ENCODE measurements around the gene PLBD2.
A peak's percentile ranks its signal among the peaks of the same experiment; 100 is the strongest.

The PLBD2 gene

DNA sequence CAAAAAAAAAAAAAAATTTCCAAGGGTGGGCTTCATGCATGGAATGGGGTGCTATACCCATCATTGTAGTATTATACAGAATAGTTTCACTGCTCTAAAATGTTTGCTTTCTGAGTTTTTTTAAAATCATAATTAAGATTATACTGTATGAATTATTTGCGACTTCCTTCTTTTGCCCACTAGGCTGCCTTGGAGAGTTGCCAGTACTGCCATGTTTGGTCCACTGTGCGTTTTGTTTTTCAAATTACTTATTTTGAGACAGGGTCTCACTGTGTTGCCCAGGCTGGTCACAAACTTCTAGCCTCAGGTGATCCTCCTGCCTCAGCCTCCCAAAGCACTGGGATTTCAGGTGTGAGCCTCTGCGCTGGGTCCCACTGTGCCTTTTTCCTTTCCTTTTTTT lies 19.9 kb downstream of the PLBD2 start:
- peak; percentile 33 to 71 (median 67) for DNase-seq
- CTCF ChIA-PET, result interaction anchor here (1.0 kb wide), 1 partner anchor 15 kb away, joined by 3 read pairs; no protein-coding TSS in a partner anchor
- H3K4me3 ChIP-seq (ENCODE audit: control insufficient read depth in 1 of 7, extremely low read depth in 1 of 7, insufficient read depth in 4 of 7, low read depth in 2 of 7, low read length in 6 of 7), result no peak overlapping the region
- no peaks in the 10 kb centered on the region for H3K9me3 ChIP-seq (ENCODE audit: control extremely low read depth in 1 of 5, control insufficient read depth in 4 of 5, insufficient read depth in 2 of 5, low read depth in 1 of 5, low read length in 4 of 5)
- no peaks in the 10 kb centered on the region for H3K27me3 ChIP-seq (replicated peaks in 2 of 5; ENCODE audit: control insufficient read depth in 4 of 5, insufficient read depth in 5 of 5, low read length in 4 of 5)
- H3K4me1 ChIP-seq (ENCODE audit: control extremely low read depth in 1 of 4, control insufficient read depth in 4 of 4, insufficient read depth in 4 of 4, low read length in 3 of 4), result peaks cover 0 to 3% (median 0%) of the 10 kb centered on the region in 4 experiments
- peaks cover 0 to 26% (median 9%) of the 10 kb centered on the region in 4 experiments for H3K36me3 ChIP-seq (ENCODE audit: control insufficient read depth in 4 of 4, insufficient read depth in 4 of 4, low read length in 3 of 4)
- 0% methylated on average over 1 of the region's 3 CpGs for WGBS (ENCODE audit: insufficient coverage)
- POLR2A ChIA-PET, result no interaction called here
- no peak overlapping the region for H3K27ac ChIP-seq (ENCODE audit: insufficient read depth in 1 of 2, low read depth in 1 of 2, low read length in 2 of 2, poor library complexity in 1 of 2, severe bottlenecking in 2 of 2)

DNA sequence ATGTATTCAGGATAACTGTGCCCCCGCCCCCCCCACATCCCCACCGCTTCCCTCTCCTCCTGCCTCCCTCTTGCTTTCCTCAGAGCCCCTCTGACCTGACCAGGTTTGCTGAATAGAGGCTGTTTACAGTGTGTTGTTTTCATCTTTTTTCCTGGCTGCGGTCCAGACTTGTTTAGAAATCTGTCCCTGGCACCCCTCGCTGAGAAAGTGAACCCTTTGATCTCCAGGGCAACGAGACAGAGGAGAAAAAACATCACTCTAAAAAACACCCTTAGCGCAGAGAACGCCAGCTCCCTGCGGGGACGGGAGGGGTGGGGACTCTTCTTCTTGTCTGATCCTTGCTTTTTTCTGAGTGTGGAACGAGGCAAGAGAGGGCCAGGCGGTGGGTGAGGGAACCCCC lies 22.8 kb downstream of the PLBD2 start:
- Histone ChIP-seq H3K36me3 (ENCODE audit: control insufficient read depth in 4 of 4, insufficient read depth in 4 of 4, low read length in 3 of 4) (peaks cover 0 to 24% (median 6%) of the 10 kb centered on the region in 4 experiments), H3K9me3 (ENCODE audit: control extremely low read depth in 1 of 5, control insufficient read depth in 4 of 5, insufficient read depth in 2 of 5, low read depth in 1 of 5, low read length in 4 of 5) (no peaks in the 10 kb centered on the region), H3K27ac (ENCODE audit: insufficient read depth in 1 of 2, low read depth in 1 of 2, low read length in 2 of 2, poor library complexity in 1 of 2, severe bottlenecking in 2 of 2) (no peak overlapping the region), H3K4me1 (ENCODE audit: control extremely low read depth in 1 of 4, control insufficient read depth in 4 of 4, insufficient read depth in 4 of 4, low read length in 3 of 4) (peaks cover 0 to 3% (median 0%) of the 10 kb centered on the region in 4 experiments), H3K4me3 (ENCODE audit: control insufficient read depth in 1 of 7, extremely low read depth in 1 of 7, insufficient read depth in 4 of 7, low read depth in 2 of 7, low read length in 6 of 7) (no peak overlapping the region), H3K27me3 (replicated peaks in 2 of 5; ENCODE audit: control insufficient read depth in 4 of 5, insufficient read depth in 5 of 5, low read length in 4 of 5) (no peaks in the 10 kb centered on the region)
- POLR2A ChIA-PET, result no interaction called here
- CTCF ChIA-PET, result no interaction called here
- no peak for DNase-seq
- 97% methylated on average over 6 of the region's 11 CpGs for WGBS (ENCODE audit: insufficient coverage)

DNA sequence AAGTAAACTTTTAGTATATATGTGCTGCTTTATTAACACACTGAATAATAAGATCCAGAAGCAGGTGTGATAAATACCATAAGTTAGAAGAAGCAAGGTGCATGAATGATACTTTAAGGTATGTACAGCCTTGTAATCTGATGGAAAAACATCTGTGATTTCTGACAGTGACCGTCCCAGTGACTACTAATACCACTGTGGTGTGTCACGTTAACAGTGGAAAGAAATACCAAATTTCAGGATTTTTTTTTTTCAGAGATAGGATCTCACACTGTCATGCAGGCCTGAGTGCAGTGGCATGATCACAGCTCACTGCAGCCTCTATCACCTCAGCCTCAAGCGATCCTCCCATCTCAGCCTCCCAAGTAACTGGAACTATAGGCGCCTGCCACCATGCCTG lies 23.8 kb downstream of the PLBD2 start:
- DNase-seq, result no peak
- no peaks in the 10 kb centered on the region for H3K27me3 ChIP-seq (replicated peaks in 2 of 5; ENCODE audit: control insufficient read depth in 4 of 5, insufficient read depth in 5 of 5, low read length in 4 of 5)
- no peak overlapping the region for H3K27ac ChIP-seq (ENCODE audit: insufficient read depth in 1 of 2, low read depth in 1 of 2, low read length in 2 of 2, poor library complexity in 1 of 2, severe bottlenecking in 2 of 2)
- H3K36me3 ChIP-seq (ENCODE audit: control insufficient read depth in 4 of 4, insufficient read depth in 4 of 4, low read length in 3 of 4), result peaks cover 0 to 26% (median 8%) of the 10 kb centered on the region in 4 experiments
- ChIA-PET POLR2A (no interaction called here), CTCF (interaction anchor here (1.9 kb wide), 1 partner anchor 12 kb away, joined by 4 read pairs; no protein-coding TSS in a partner anchor)
- 100% methylated on average over 3 of the region's 4 CpGs for WGBS (ENCODE audit: insufficient coverage)
- H3K4me1 ChIP-seq (ENCODE audit: control extremely low read depth in 1 of 4, control insufficient read depth in 4 of 4, insufficient read depth in 4 of 4, low read length in 3 of 4), result peaks cover 0 to 3% (median 0%) of the 10 kb centered on the region in 4 experiments
- no peak overlapping the region for H3K4me3 ChIP-seq (ENCODE audit: control insufficient read depth in 1 of 7, extremely low read depth in 1 of 7, insufficient read depth in 4 of 7, low read depth in 2 of 7, low read length in 6 of 7)
- H3K9me3 ChIP-seq (ENCODE audit: control extremely low read depth in 1 of 5, control insufficient read depth in 4 of 5, insufficient read depth in 2 of 5, low read depth in 1 of 5, low read length in 4 of 5), result no peaks in the 10 kb centered on the region

DNA sequence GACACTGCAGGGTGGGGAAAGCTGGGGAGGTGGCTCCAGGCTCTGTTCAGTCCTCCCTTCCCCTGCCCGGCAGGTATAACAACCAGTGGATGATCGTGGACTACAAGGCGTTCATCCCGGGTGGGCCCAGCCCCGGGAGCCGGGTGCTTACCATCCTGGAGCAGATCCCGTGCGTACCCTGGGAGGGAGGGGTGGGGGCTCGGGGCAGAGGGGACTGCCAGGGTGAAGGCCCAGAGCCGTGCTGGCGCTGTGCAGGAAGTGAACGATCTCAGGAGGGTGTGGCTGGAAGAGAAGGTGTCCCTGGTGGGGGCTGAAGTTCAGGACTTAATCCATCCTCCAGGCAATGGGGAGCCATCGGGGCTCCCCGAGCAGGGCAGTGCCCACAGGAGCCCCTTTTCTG lies 26.4 kb downstream of the PLBD2 start:
- H3K9me3 ChIP-seq (ENCODE audit: control extremely low read depth in 1 of 5, control insufficient read depth in 4 of 5, insufficient read depth in 2 of 5, low read depth in 1 of 5, low read length in 4 of 5), result no peaks in the 10 kb centered on the region
- H3K27me3 ChIP-seq (replicated peaks in 2 of 5; ENCODE audit: control insufficient read depth in 4 of 5, insufficient read depth in 5 of 5, low read length in 4 of 5), result no peaks in the 10 kb centered on the region
- no peak overlapping the region for H3K27ac ChIP-seq (ENCODE audit: insufficient read depth in 1 of 2, low read depth in 1 of 2, low read length in 2 of 2, poor library complexity in 1 of 2, severe bottlenecking in 2 of 2)
- H3K4me1 ChIP-seq (ENCODE audit: control extremely low read depth in 1 of 4, control insufficient read depth in 4 of 4, insufficient read depth in 4 of 4, low read length in 3 of 4), result no peaks in the 10 kb centered on the region
- H3K36me3 ChIP-seq (ENCODE audit: control insufficient read depth in 4 of 4, insufficient read depth in 4 of 4, low read length in 3 of 4), result peaks cover 0 to 29% (median 16%) of the 10 kb centered on the region in 4 experiments
- no peak overlapping the region for H3K4me3 ChIP-seq (ENCODE audit: control insufficient read depth in 1 of 7, extremely low read depth in 1 of 7, insufficient read depth in 4 of 7, low read depth in 2 of 7, low read length in 6 of 7)
- WGBS (ENCODE audit: insufficient coverage), result 93% methylated on average over 10 of the region's 14 CpGs
- ChIA-PET POLR2A (no interaction called here), CTCF (no interaction called here)
- no peak for DNase-seq

DNA sequence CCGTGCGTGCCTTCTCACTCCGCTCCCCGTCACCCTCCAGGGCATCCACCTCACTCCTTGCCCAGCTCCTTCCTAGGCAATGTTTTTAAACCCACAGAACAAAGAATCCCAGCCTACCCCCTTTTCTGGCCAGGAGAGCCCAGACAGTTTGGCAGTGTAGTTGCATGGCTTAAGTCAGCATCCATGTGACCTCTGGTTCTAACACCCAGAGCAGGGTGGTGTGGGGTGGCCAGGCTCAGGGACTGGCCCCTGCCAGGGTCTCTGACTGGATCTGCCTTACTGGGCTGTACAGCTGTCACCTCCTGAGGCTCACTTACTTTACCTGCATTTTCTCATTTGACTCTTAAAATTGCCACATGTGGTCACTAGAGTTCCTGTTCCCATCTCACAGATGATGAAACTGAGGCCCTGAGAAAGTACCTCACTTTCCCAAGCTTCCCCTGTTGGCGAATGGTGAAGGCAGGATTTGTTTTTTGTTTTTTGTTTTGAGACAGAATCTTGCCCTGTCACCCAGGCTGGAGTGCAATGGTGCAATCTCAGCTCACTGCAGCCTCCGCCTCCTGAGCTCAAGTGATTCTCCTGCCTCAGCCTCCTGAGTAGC lies 27.0 kb downstream of the PLBD2 start:
- CTCF ChIA-PET, result interaction anchor here (2.6 kb wide), 1 partner anchor 40 kb away, joined by 8 read pairs; no protein-coding TSS in a partner anchor

DNA sequence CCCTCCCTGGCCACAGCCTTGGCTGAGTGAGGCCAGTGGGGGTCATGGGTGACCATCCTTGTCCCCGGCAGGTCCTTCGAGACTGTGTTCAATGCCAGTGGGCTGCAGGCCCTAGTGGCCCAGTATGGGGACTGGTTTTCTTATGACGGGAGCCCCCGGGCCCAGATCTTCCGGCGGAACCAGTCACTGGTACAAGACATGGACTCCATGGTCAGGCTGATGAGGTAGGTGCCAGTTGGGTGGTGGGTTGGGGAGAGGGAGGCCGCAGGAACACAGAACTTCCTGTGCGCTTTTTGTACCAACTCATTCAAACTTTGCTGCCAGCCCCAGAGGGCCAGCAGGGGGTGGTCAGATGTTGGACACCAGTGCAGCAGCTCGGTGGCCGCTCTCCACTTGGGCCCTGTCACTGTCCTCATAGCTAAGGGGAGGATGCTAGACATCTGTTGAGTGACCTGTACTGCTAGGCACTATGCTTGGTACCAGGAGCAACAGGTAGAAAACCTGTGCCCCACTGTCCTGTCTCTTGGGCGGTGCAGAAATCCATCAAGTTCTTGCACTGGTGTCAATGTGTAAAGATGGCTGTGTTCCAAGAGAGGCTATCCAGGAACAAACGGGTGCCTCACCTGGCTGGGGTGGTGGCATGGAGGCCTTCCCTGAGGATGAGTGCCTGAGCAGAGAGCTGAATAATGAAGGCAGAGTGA lies 28.6 kb downstream of the PLBD2 start:
- no peak overlapping the region for H3K27ac ChIP-seq (ENCODE audit: insufficient read depth in 1 of 2, low read depth in 1 of 2, low read length in 2 of 2, poor library complexity in 1 of 2, severe bottlenecking in 2 of 2)
- CTCF ChIA-PET, result interaction anchor here (2.6 kb wide), 1 partner anchor 38 kb away, joined by 8 read pairs; no protein-coding TSS in a partner anchor
- no peak for DNase-seq
- no peaks in the 10 kb centered on the region for H3K4me1 ChIP-seq (ENCODE audit: control extremely low read depth in 1 of 4, control insufficient read depth in 4 of 4, insufficient read depth in 4 of 4, low read length in 3 of 4)
- H3K36me3 ChIP-seq (ENCODE audit: control insufficient read depth in 4 of 4, insufficient read depth in 4 of 4, low read length in 3 of 4), result peaks cover 0 to 31% (median 15%) of the 10 kb centered on the region in 4 experiments
- H3K9me3 ChIP-seq (ENCODE audit: control extremely low read depth in 1 of 5, control insufficient read depth in 4 of 5, insufficient read depth in 2 of 5, low read depth in 1 of 5, low read length in 4 of 5), result no peaks in the 10 kb centered on the region
- H3K27me3 ChIP-seq (replicated peaks in 2 of 5; ENCODE audit: control insufficient read depth in 4 of 5, insufficient read depth in 5 of 5, low read length in 4 of 5), result no peaks in the 10 kb centered on the region
- POLR2A ChIA-PET, result no interaction called here
- WGBS (ENCODE audit: insufficient coverage), result 99% methylated on average over 10 of the region's 12 CpGs
- no peak overlapping the region for H3K4me3 ChIP-seq (ENCODE audit: control insufficient read depth in 1 of 7, extremely low read depth in 1 of 7, insufficient read depth in 4 of 7, low read depth in 2 of 7, low read length in 6 of 7)

More for the DNA sequence above, 27.0 kb downstream of the PLBD2 start:
- POLR2A ChIA-PET, result no interaction called here
- Histone ChIP-seq H3K27ac (ENCODE audit: insufficient read depth in 1 of 2, low read depth in 1 of 2, low read length in 2 of 2, poor library complexity in 1 of 2, severe bottlenecking in 2 of 2) (no peak overlapping the region), H3K4me3 (ENCODE audit: control insufficient read depth in 1 of 7, extremely low read depth in 1 of 7, insufficient read depth in 4 of 7, low read depth in 2 of 7, low read length in 6 of 7) (no peak overlapping the region), H3K27me3 (replicated peaks in 2 of 5; ENCODE audit: control insufficient read depth in 4 of 5, insufficient read depth in 5 of 5, low read length in 4 of 5) (no peaks in the 10 kb centered on the region), H3K9me3 (ENCODE audit: control extremely low read depth in 1 of 5, control insufficient read depth in 4 of 5, insufficient read depth in 2 of 5, low read depth in 1 of 5, low read length in 4 of 5) (no peaks in the 10 kb centered on the region), H3K4me1 (ENCODE audit: control extremely low read depth in 1 of 4, control insufficient read depth in 4 of 4, insufficient read depth in 4 of 4, low read length in 3 of 4) (no peaks in the 10 kb centered on the region), H3K36me3 (ENCODE audit: control insufficient read depth in 4 of 4, insufficient read depth in 4 of 4, low read length in 3 of 4) (peaks cover 0 to 31% (median 16%) of the 10 kb centered on the region in 4 experiments)
- 100% methylated on average over 5 of the region's 6 CpGs for WGBS (ENCODE audit: insufficient coverage)
- DNase-seq, result no peak

DNA sequence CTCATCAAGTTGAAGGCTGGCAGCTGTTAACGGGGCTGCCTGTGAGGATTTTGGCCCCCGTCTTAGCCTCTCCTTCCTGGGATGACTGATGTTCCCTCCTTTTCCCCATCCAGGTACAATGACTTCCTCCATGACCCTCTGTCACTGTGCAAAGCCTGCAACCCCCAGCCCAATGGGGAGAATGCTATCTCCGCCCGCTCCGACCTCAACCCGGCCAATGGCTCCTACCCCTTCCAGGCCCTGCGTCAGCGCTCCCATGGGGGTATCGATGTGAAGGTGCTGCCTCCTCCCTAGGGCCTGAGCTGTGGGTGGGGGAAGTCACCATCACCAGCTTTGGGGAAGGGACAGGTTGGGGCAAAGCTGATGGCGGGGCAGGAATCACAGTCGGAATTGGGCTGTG lies 29.2 kb downstream of the PLBD2 start:
- ChIA-PET POLR2A (no interaction called here), CTCF (interaction anchor here (2.6 kb wide), 1 partner anchor 37 kb away, joined by 8 read pairs; no protein-coding TSS in a partner anchor)
- no peak overlapping the region for H3K27ac ChIP-seq (ENCODE audit: insufficient read depth in 1 of 2, low read depth in 1 of 2, low read length in 2 of 2, poor library complexity in 1 of 2, severe bottlenecking in 2 of 2)
- DNase-seq, result no peak
- H3K9me3 ChIP-seq (ENCODE audit: control extremely low read depth in 1 of 5, control insufficient read depth in 4 of 5, insufficient read depth in 2 of 5, low read depth in 1 of 5, low read length in 4 of 5), result no peaks in the 10 kb centered on the region
- no peak overlapping the region for H3K4me3 ChIP-seq (ENCODE audit: control insufficient read depth in 1 of 7, extremely low read depth in 1 of 7, insufficient read depth in 4 of 7, low read depth in 2 of 7, low read length in 6 of 7)
- over 99% methylated on average over 8 of the region's 11 CpGs for WGBS (ENCODE audit: insufficient coverage)
- peaks cover 0 to 31% (median 14%) of the 10 kb centered on the region in 4 experiments for H3K36me3 ChIP-seq (ENCODE audit: control insufficient read depth in 4 of 4, insufficient read depth in 4 of 4, low read length in 3 of 4)
- no peaks in the 10 kb centered on the region for H3K4me1 ChIP-seq (ENCODE audit: control extremely low read depth in 1 of 4, control insufficient read depth in 4 of 4, insufficient read depth in 4 of 4, low read length in 3 of 4)
- H3K27me3 ChIP-seq (replicated peaks in 2 of 5; ENCODE audit: control insufficient read depth in 4 of 5, insufficient read depth in 5 of 5, low read length in 4 of 5), result no peaks in the 10 kb centered on the region
